ENCODE measurements around the gene PLCG1. TPM values are rescaled to one million over a fixed set of nuclear protein-coding genes. Genes with fewer than 3 reads are reported as not detected.

The PLCG1 gene
- total RNA-seq, 2 experiments from 2014 or later: 185 to 230 TPM

DNA sequence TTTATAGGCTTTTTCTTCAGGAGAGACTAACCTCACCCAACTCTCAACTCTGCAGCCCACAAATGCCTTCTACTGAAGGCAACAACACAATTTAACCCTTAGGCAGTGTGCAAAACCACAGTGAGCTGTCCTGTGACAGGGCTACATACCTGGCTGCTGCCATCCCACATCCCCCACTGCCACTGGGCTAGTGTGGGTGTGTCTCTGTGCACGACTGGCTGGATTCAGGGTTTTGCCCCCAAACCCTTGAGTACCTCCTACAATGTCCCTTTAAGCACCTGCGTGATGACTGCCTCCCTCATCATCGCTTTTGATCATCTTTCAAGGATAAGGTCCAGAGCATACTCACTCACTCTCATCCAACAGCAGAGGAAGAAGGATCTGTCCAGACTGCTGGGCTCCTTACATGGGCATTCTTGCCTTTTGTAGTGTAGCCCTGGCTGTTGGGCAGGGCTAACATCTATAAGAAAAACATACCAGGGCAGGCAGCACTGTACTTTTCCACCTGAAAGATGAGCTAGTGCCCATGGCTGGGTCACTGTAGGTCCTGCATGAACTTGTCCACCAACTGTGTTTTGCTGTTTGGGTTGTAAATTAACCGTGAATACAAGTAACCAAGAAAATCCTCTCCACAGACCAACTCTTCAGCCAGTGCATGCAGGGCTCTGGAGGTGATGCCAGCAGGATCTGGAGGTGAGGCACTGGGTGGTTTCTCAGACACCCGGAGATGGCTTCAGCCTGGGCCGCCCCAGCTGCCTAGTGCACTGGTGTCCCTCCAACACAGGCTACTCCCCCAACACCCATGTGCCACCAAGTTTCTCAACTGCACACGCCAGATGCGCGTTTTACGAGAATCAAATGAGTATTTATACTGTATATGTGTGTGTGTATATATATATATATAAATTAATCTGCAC, 45.2 kb downstream of the PLCG1 start:
- intact Hi-C loops (cut with DNase I, micrococcal nuclease): no loop called here
- Mint-ChIP-seq H3K27me3 (no peaks in the 10 kb centered on the region), H3K9me3 (ENCODE audit: low read depth) (no peaks in the 10 kb centered on the region), H3K4me1 (peaks cover 7% of the 10 kb centered on the region), H3K36me3 (ENCODE audit: low read depth) (no peaks in the 10 kb centered on the region), H3K4me3 (no peak overlapping the region), H3K27ac (peak overlapping the region; percentile 20)
- ChIA-PET POLR2A (interaction anchor here (0.6 kb wide), 1 partner anchor 50 kb away, joined by 5 read pairs; no protein-coding TSS in a partner anchor), CTCF (no interaction called here)
- DNase-seq: no peak
- no peak for ATAC-seq

DNA sequence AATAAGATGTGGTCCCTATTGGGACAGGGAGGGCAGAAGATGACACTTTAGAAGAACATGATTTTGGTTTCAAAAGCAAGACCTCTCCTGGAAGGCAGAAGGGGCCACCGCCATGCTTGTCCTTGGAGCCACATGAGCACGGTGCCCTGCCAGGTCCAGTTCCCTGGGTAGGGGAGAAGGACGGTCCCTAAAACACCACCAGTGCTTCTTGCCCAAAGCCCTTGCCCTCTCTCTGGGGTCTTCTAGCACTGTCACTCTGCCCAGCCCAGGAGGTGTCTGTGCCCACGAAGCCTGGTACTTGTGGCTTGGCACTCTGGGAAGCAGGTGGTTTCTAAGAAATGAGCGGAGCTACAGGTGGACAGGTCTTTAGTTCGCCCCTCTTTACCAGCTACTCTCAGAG, 46.0 kb downstream of the PLCG1 start:
- POLR2A ChIA-PET: no interaction called here
- Mint-ChIP-seq H3K4me3 (no peak overlapping the region), H3K4me1 (peaks cover 7% of the 10 kb centered on the region), H3K9me3 (ENCODE audit: low read depth) (no peaks in the 10 kb centered on the region), H3K27ac (no peak overlapping the region), H3K36me3 (ENCODE audit: low read depth) (no peaks in the 10 kb centered on the region), H3K27me3 (no peaks in the 10 kb centered on the region)
- intact Hi-C loops (cut with DNase I, micrococcal nuclease): no loop called here
- no peak for DNase-seq
- CTCF ChIA-PET: no interaction called here
- no peak for ATAC-seq

DNA sequence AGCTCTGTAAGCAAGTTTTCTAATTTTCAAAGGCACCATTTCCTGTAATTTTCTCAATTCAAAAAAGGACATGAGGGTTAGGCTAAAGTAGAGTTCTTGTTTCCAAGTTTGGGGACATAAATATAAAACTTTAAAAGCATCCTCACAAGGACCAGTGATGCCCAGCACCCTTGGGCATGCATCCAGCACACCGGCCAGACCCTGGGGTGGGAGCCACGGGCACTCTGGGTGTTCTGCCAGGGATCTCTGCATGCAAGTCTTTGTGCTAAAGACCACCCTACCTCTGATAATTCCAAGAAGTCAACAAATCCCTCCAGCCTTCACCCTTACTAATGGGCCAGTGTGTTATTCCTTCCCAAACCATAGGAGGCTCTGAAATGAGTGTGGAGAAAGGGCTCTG, 46.5 kb downstream of the PLCG1 start:
- Mint-ChIP-seq H3K27me3 (no peaks in the 10 kb centered on the region), H3K36me3 (ENCODE audit: low read depth) (no peaks in the 10 kb centered on the region), H3K4me1 (peaks cover 7% of the 10 kb centered on the region), H3K9me3 (ENCODE audit: low read depth) (no peaks in the 10 kb centered on the region), H3K27ac (no peak overlapping the region), H3K4me3 (no peak overlapping the region)
- DNase-seq (no peak), ATAC-seq (no peak)
- ChIA-PET POLR2A (no interaction called here), CTCF (interaction anchor here (0.7 kb wide), 1 partner anchor 157 kb away, joined by 3 read pairs; the partner anchor contains the start of gene LPIN3)
- intact Hi-C loops (cut with DNase I, micrococcal nuclease): no loop called here

DNA sequence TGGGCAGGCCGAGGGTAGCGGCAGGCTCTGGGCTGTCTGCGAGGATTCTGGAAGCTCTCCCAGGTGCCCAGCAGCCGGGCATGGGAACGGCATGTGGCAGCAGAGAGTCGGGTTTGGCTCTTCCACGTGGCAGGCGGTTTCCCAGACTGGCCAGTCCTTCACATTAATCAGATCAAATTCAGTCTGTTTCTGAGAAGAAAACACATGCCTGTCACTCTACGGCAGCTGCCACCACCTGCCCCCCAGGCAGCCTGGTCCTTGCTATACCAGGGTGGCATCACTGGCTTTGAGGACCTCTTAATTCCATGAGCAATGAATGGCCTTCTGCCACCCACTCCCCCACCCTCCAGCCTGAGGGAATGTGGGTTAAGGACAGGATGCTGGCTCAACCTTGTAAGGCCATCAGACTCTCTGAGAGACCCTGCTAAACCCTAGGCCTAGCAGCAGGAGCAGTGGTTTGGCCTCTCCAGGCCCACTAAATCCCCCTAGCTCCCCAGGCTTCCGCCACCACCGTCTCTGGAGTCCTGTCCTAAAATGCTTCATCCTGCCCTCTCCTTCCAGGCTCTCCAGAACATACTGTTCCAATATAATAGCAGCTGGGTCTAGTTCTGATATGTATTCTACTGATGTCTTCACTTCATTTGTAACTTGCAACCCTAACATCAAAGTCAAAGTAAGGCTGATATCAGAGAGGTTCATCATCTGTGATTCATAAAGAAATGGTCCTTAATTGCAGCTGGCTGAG, 47.8 kb downstream of the PLCG1 start:
- Mint-ChIP-seq H3K4me1 (peaks cover 5% of the 10 kb centered on the region), H3K36me3 (ENCODE audit: low read depth) (no peaks in the 10 kb centered on the region)

DNA sequence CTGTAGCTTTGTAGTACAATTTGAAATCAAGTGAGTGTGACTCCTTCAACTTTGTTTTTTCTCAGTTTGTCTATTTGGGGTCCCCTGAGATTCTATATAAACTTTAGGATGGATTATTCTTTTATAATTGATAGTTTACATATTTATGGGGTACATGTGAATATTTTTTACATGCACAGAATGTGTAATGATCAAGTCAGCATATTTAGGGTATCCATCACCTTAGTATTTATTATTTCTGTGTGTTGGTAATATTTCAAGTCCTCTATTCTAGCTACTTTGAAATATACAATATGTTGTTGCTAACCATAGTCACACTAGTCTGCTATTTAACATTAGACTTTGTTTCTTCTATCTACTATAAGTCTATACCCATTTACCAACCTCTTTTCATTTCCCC, 50.3 kb downstream of the PLCG1 start:
- Mint-ChIP-seq H3K4me1 (no peaks in the 10 kb centered on the region), H3K9me3 (ENCODE audit: low read depth) (peaks cover 8% of the 10 kb centered on the region), H3K27me3 (no peaks in the 10 kb centered on the region), H3K27ac (no peak overlapping the region), H3K36me3 (ENCODE audit: low read depth) (peaks cover 6% of the 10 kb centered on the region), H3K4me3 (no peak overlapping the region)
- CTCF ChIA-PET: interaction anchor here (0.7 kb wide), 1 partner anchor 7 kb away, joined by 3 read pairs; no protein-coding TSS in a partner anchor
- ATAC-seq (no peak), DNase-seq (no peak)
- POLR2A ChIA-PET: interaction anchor here (0.7 kb wide), 1 partner anchor 83 kb away, joined by 4 read pairs; no protein-coding TSS in a partner anchor
- intact Hi-C loops (cut with DNase I, micrococcal nuclease): no loop called here

More for the DNA sequence above, 47.8 kb downstream of the PLCG1 start:
- H3K27me3 Mint-ChIP-seq: no peaks in the 10 kb centered on the region
- ChIA-PET CTCF (interaction anchor here (0.6 to 1.4 kb wide), 2 partner anchors 154 to 194 kb away, joined by 4 read pairs; no protein-coding TSS in a partner anchor), POLR2A (no interaction called here)
- ATAC-seq (no peak), DNase-seq (no peak)
- H3K27ac Mint-ChIP-seq: no peak overlapping the region
- no peak overlapping the region for H3K4me3 Mint-ChIP-seq
- intact Hi-C loops (cut with DNase I, micrococcal nuclease): no loop called here
- H3K9me3 Mint-ChIP-seq (ENCODE audit: low read depth): no peaks in the 10 kb centered on the region

DNA sequence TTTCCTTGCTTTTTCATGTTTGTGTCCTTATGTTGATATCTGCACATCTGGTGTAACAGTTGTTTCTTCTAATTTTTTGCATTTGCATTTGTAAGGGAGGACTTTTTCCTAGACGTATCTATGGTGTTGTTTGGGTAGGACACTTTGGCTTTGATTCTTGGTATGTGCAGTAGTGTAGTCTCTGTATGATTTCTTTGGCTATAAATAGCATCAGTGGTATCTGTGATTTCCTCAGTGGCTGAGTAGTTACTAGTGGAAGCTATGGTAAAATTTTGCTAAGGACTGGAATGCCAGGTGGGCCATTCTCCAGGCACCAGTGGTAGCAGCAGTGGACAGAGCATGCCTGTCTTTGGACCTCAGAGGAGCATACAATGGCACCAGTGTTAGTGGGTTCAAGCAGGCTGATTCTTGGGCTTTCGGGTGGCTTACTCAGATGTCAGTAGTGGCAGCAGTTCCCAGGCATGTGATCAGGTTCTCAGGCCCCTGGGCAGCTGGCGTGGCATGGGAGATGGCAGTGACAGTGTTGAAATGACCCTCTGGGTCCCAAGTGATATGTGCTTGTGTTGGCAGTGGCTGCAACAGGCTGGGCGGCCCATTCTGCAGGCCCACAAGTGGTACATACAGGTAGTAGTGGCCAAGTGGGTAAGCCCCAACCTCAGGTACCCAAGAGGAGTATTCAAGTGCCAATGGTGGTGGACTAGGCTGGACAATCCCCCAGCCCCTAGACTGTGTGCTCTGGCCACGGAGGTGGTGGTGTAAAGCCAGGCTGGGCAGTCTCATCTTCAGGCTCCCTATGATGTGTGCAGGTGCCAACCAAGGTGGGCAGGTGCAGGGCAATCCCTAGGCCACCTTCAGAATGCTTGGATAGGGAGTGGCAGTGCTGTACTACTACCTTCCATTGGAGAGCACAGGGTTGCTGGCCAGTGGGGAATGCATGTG, 54.5 kb downstream of the PLCG1 start:
- POLR2A ChIA-PET: no interaction called here
- H3K36me3 Mint-ChIP-seq (ENCODE audit: low read depth): peaks cover 9% of the 10 kb centered on the region
- H3K4me3 Mint-ChIP-seq: no peak overlapping the region
- peaks cover 16% of the 10 kb centered on the region for H3K4me1 Mint-ChIP-seq
- DNase-seq (no peak), ATAC-seq (no peak)
- no peak overlapping the region for H3K27ac Mint-ChIP-seq
- no peaks in the 10 kb centered on the region for H3K27me3 Mint-ChIP-seq
- peaks cover 11% of the 10 kb centered on the region for H3K9me3 Mint-ChIP-seq (ENCODE audit: low read depth)
- intact Hi-C loops (cut with DNase I, micrococcal nuclease): no loop called here
- CTCF ChIA-PET: interaction anchor here (0.6 to 1.0 kb wide), 3 partner anchors 39 to 43 kb away, joined by 3 read pairs; no protein-coding TSS in a partner anchor

DNA sequence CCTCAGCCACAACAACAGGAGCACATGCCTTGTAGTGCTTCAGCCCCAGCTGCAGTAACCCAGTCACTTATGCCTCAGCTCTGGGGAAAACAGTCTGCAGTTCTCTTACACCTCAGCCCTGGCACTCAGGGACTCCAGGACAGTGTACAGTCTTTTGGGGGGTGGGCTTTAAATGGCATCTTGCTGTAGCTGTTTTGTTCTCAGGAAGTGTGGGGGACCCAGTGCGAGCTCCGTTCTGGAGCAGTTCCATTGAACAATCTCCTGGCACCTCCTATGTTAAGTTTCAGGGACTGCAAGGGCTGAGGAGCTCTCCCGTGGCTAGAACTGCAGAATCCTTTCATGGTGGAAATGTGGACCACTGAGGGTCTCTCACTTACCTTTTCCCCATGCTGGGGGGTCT, 55.2 kb downstream of the PLCG1 start:
- no peak for DNase-seq
- Mint-ChIP-seq H3K27me3 (no peaks in the 10 kb centered on the region), H3K4me1 (peaks cover 16% of the 10 kb centered on the region), H3K4me3 (no peak overlapping the region), H3K27ac (no peak overlapping the region), H3K36me3 (ENCODE audit: low read depth) (peaks cover 9% of the 10 kb centered on the region), H3K9me3 (ENCODE audit: low read depth) (peaks cover 11% of the 10 kb centered on the region)
- ChIA-PET POLR2A (no interaction called here), CTCF (no interaction called here)
- intact Hi-C loops (cut with DNase I, micrococcal nuclease): no loop called here
- ATAC-seq: no peak

DNA sequence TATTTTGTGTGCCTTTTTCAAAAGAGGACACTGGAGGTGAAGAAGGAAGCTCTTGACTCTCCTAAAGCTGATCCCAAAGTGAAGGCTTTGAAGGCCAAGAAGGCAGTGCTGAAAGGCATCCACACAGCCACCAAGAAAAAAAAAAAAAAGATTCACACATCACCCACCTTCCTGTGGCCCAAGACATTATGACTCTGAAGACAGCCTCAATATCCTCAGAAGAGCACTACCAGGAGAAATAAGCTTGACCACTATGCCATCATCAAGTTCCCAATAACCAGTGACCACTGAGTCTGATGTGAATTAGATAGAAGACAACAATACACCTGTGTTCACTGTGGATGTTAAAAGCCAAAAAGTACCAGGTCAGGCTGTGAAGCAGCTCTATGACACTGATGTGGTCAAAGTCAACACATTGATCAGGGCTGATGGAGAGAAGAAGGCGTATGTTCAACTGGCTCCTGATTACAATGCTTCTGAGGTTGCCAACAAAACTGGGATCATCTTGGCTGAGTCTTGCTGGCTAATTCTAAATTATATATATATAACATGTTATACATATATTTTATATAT, 59.4 kb downstream of the PLCG1 start:
- Mint-ChIP-seq H3K36me3 (ENCODE audit: low read depth) (peaks cover 19% of the 10 kb centered on the region), H3K27ac (no peak overlapping the region), H3K4me3 (no peak overlapping the region), H3K9me3 (ENCODE audit: low read depth) (peaks cover 12% of the 10 kb centered on the region), H3K27me3 (no peaks in the 10 kb centered on the region), H3K4me1 (peaks cover 16% of the 10 kb centered on the region)
- ChIA-PET POLR2A (no interaction called here), CTCF (interaction anchor here (1.1 to 1.2 kb wide), 2 partner anchors 62 to 229 kb away, joined by 3 read pairs; no protein-coding TSS in a partner anchor)
- peak; percentile 44 for ATAC-seq
- DNase-seq: no peak
- intact Hi-C loops (cut with DNase I, micrococcal nuclease): no loop called here

DNA sequence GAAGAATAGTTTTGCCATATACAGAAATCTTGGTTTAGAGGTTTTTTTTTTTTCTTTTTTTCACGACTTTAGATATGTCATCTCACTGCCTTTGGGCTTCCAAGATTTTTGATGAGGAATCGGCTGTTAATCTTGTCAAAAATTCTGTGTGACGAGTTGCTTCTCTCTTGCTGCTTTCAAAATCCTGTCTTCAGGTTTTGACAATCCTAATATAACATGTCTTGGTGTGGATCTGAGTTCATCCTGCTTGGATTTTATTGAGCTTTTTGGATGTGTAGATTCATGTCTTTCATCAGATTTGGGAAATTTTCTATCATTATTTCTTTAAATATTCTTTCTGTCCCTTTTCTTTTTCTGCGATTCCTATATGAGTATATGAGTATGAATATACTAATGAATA, 61.1 kb downstream of the PLCG1 start:
- Mint-ChIP-seq H3K4me1 (peaks cover 16% of the 10 kb centered on the region), H3K4me3 (no peak overlapping the region), H3K27ac (no peak overlapping the region)

DNA sequence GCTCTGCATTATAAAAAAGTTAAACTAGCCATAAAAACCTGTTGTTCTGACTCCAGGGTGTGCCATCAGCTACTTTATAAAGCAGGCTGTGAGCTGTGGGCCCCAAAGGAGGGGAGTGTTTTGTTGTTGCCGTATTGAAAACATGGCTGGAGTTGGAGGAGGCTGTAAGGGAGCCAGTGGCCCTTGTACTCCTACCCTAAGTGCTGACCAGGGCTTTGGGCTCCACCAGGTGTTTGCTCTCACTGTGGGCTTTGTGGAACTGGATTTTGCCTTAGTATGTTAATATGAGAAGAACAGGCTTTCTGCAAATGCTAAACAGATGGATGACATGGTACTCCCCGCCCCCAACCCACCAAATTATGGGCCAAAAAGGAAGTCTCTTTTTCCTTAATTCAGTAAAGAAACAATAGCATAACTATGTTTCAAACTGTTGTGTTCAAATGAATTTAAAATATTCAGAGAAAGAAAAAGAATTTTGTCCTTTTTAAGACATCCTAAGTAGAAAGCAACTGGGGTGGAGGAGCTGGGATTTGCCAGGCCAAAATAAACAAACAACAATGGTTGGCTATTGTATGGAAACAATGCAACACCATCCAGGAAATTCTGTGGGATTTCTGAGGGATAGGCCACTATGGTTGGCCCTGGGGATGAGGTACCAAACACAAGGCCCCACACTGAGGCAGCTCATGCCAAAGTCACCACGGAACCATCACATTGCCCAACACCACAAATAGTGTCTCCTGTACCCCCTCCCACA, 63.3 kb downstream of the PLCG1 start:
- ATAC-seq: no peak
- CTCF ChIA-PET: interaction anchor here (0.8 to 1.1 kb wide), 3 partner anchors 14 to 137 kb away, joined by 3 to 4 read pairs (median 3); no protein-coding TSS in a partner anchor
- H3K4me3 Mint-ChIP-seq: no peak overlapping the region

More for the DNA sequence above, 61.1 kb downstream of the PLCG1 start:
- ATAC-seq: no peak
- POLR2A ChIA-PET: interaction anchor here (0.6 to 0.7 kb wide), 2 partner anchors 40 to 187 kb away, joined by 3 read pairs; no protein-coding TSS in a partner anchor
- no peaks in the 10 kb centered on the region for H3K27me3 Mint-ChIP-seq
- intact Hi-C loops (cut with DNase I, micrococcal nuclease): no loop called here
- no peak for DNase-seq
- CTCF ChIA-PET: interaction anchor here (1.0 kb wide), 1 partner anchor 34 kb away, joined by 3 read pairs; no protein-coding TSS in a partner anchor
- H3K36me3 Mint-ChIP-seq (ENCODE audit: low read depth): peaks cover 24% of the 10 kb centered on the region
- H3K9me3 Mint-ChIP-seq (ENCODE audit: low read depth): peaks cover 8% of the 10 kb centered on the region

More for the DNA sequence above, 63.3 kb downstream of the PLCG1 start:
- Mint-ChIP-seq H3K27me3 (no peaks in the 10 kb centered on the region), H3K27ac (no peak overlapping the region), H3K4me1 (peaks cover 8% of the 10 kb centered on the region), H3K9me3 (ENCODE audit: low read depth) (peaks cover 8% of the 10 kb centered on the region), H3K36me3 (ENCODE audit: low read depth) (peaks cover 27% of the 10 kb centered on the region)
- no peak for DNase-seq
- POLR2A ChIA-PET: interaction anchor here (0.5 kb wide), 1 partner anchor 44 kb away, joined by 3 read pairs; no protein-coding TSS in a partner anchor
- intact Hi-C loops (cut with DNase I, micrococcal nuclease): no loop called here

Data from activated CD4-positive, alpha-beta T cell treated with anti-CD3 and anti-CD28 coated beads for 36 hours (primary cell).